ENCODE data around the gene MED9. TPM values are rescaled to one million over a fixed set of nuclear protein-coding genes. Genes with fewer than 3 reads are reported as not detected.

The MED9 gene
- total and polyA plus RNA-seq, 10 of the 15 experiments (the other 5 are each of a cell fraction or from before 2014, with no cell fraction given), result 1.5 to 22.4 (median 14.8) TPM

DNA sequence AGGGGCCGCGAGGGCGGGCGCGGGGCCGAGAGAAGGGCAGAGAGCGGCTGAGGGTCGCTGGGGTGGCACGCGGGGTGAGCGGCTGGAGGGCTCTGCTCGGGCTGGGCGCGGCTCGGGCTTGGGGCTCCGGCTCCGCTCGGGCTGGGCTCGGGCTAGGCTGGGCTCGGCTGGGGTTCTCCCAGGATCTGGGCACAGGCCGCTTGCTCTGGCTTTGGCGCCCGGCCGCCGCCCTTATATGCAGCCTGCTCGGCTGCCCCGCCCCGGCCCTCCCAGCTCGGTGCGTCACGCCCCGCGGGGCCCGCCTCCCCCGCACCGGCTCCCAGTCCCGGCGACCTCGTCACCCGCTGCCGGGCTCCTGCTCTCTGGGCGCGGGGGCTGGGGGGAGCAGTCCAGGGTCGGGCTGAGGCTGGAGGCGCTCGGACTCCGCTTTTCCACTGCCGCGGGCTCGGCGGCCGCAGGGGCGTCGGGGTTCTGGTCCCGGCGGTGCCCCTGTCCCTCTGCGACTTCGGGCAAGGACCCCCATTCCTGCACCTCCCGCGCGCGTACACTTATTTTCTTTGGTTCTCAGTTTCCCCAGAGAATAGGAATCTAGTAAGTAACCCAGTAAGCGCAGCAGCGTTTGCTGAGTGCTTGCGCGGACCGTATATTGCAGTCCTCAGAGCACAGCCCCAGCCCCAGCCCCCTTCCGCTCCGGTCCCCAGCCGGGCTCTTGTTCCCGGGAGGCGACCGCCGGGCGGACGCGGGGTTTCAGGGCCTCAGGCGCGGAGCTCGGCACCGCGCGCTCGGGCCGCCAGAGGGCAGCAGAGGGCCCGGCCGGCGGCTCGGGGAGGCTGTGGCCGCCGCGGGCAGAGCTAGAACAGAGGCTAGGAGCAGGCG is 19.6 kb downstream of the MED9 start, which contains the start of gene RASD1:
TSS of gene RASD1 (minus strand) at position 207 of the 876 bp plus-strand sequence. CDS start 214 bp downstream, outside the sequence.
- H3K36me3 ChIP-seq (ENCODE audit: control insufficient read depth in 2 of 2, insufficient read depth in 2 of 2, low read length in 1 of 2), result peaks cover 0 to 4% of the 10 kb centered on the region in 2 experiments; a peak in 1 of 4 replicates
- in situ Hi-C loops (cut with MboI) (loop anchor here (5.0 kb wide), 2 partner anchors 139 to 146 kb away; no protein-coding TSS in a partner anchor), intact Hi-C loops (cut with micrococcal nuclease; ENCODE audit: unreplicated experiment) (loop anchor here (1.0 to 5.0 kb wide), 3 partner anchors 71 to 145 kb away; no protein-coding TSS in a partner anchor)
- no peaks in the 10 kb centered on the region for H3K9me3 ChIP-seq (replicated peaks; ENCODE audit: control insufficient read depth, insufficient read depth, low read length)
- H2AFZ ChIP-seq (ENCODE audit: control insufficient read depth, low read depth, low read length), result peak within 1 kb of the TSS; percentile 39
- H3K79me2 ChIP-seq (ENCODE audit: control insufficient read depth, insufficient read depth, low read length), result no peaks in the 10 kb centered on the region
- BruUV-seq (replicated peaks), result no TSS peak
- H3K4me1 ChIP-seq (ENCODE audit: control insufficient read depth, insufficient read depth, low read length), result peaks cover 4% of the 10 kb centered on the region; the same call in 1 of the 2 replicates
- ATAC-seq (peak; percentile 95), DNase-seq (ENCODE audit: low read depth, low spot score) (no peak), FAIRE-seq (no peak)
- H4K20me1 ChIP-seq (ENCODE audit: control insufficient read depth, insufficient read depth), result 0 out of 2 replicates have a peak, but pooled peaks cover 3% of the 10 kb centered on the region
- ChIA-PET CTCF (interaction anchor here (0.6 to 3.9 kb wide), 21 partner anchors 11 to 675 kb away, joined by 3 to 64 read pairs (median 4); partner anchors contain the start of gene PEMT), POLR2A (no interaction called here), SMC1A (ENCODE audit: uncharacterized antibody, unreplicated experiment) (interaction anchor here (0.7 to 2.6 kb wide), 4 partner anchors 117 to 297 kb away, joined by 3 to 24 read pairs (median 4); no protein-coding TSS in a partner anchor), RAD21 (ENCODE audit: unreplicated experiment) (interaction anchor here (0.9 to 2.7 kb wide), 4 partner anchors 117 to 539 kb away, joined by 3 to 28 read pairs (median 6); no protein-coding TSS in a partner anchor)
- H3K4me3 ChIP-seq, result peak within 1 kb of the TSS; percentile 59
- peaks cover 2 to 10% of the 10 kb centered on the region in 2 experiments; a peak in 3 of 4 replicates for H3K27me3 ChIP-seq (replicated peaks in 1 of 2; ENCODE audit: control insufficient read depth in 2 of 2, insufficient read depth in 2 of 2, low read length in 1 of 2)
- 1% methylated on average over 73 of the region's 93 CpGs for WGBS (ENCODE audit: insufficient coverage, insufficient replicate concordance, low lambda C conversion rate, missing lambda C conversion rate)
- no peak within 1 kb of the TSS for H3K27ac ChIP-seq (ENCODE audit: control insufficient read depth, insufficient read depth)
- no peak within 1 kb of the TSS for H3K9ac ChIP-seq (ENCODE audit: control insufficient read depth, insufficient read depth, low read length)
- peak within 1 kb of the TSS; percentile 83 for H3K4me2 ChIP-seq (ENCODE audit: control insufficient read depth, insufficient read depth)
- TF ChIP-seq, protein P1, sequence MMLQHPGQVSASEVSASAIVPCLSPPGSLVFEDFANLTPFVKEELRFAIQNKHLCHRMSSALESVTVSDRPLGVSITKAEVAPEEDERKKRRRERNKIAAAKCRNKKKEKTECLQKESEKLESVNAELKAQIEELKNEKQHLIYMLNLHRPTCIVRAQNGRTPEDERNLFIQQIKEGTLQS (IDR thresholded peaks at IDR 0.05; ENCODE audit: borderline replicate concordance, extremely low read depth, low read depth, low read length), result no peak
- TF ChIP-seq HDGF (IDR thresholded peaks at IDR 0.05) (no peak), EED (IDR thresholded peaks at IDR 0.05; ENCODE audit: low read depth) (no peak), SRF (IDR thresholded peaks at IDR 0.05; ENCODE audit: low read depth in 2 of 2, low read length in 2 of 2) (no peak), ZNF207 (IDR thresholded peaks at IDR 0.05; ENCODE audit: borderline replicate concordance) (0 out of 2 replicates have a peak, but pooled peaks have one; percentile 27), KLF5 (IDR thresholded peaks at IDR 0.05; ENCODE audit: partially characterized antibody) (no peak), SIN3A (IDR thresholded peaks at IDR 0.05; ENCODE audit: low read depth, low read length) (no peak), POLR2A (IDR thresholded peaks at IDR 0.05; ENCODE audit: low read depth, low read length) (peak; percentile 57; the same call in 1 of the 2 replicates), RAD51 (IDR thresholded peaks at IDR 0.05) (no peak), BMI1 (IDR thresholded peaks at IDR 0.05; ENCODE audit: borderline replicate concordance) (no peak), BHLHE40 (IDR thresholded peaks at IDR 0.05; ENCODE audit: borderline replicate concordance in 1 of 2, low read depth in 2 of 2, low read length in 1 of 2) (0 out of 4 replicates have a peak, but pooled peaks of 1 of the 2 experiments have one; percentile 18), GATAD2B (conservative IDR thresholded peaks at IDR 0.05; ENCODE audit: low read depth) (no peak), NBN (IDR thresholded peaks at IDR 0.05) (no peak), SIX5 (IDR thresholded peaks at IDR 0.05; ENCODE audit: low read depth, low read length, severe bottlenecking) (no peak)
- TF ChIP-seq, protein P2, sequence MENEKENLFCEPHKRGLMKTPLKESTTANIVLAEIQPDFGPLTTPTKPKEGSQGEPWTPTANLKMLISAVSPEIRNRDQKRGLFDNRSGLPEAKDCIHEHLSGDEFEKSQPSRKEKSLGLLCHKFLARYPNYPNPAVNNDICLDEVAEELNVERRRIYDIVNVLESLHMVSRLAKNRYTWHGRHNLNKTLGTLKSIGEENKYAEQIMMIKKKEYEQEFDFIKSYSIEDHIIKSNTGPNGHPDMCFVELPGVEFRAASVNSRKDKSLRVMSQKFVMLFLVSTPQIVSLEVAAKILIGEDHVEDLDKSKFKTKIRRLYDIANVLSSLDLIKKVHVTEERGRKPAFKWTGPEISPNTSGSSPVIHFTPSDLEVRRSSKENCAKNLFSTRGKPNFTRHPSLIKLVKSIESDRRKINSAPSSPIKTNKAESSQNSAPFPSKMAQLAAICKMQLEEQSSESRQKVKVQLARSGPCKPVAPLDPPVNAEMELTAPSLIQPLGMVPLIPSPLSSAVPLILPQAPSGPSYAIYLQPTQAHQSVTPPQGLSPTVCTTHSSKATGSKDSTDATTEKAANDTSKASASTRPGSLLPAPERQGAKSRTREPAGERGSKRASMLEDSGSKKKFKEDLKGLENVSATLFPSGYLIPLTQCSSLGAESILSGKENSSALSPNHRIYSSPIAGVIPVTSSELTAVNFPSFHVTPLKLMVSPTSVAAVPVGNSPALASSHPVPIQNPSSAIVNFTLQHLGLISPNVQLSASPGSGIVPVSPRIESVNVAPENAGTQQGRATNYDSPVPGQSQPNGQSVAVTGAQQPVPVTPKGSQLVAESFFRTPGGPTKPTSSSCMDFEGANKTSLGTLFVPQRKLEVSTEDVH (IDR thresholded peaks at IDR 0.05; ENCODE audit: low read depth, partially characterized antibody), result no peak
- TF ChIP-seq, protein P3, sequence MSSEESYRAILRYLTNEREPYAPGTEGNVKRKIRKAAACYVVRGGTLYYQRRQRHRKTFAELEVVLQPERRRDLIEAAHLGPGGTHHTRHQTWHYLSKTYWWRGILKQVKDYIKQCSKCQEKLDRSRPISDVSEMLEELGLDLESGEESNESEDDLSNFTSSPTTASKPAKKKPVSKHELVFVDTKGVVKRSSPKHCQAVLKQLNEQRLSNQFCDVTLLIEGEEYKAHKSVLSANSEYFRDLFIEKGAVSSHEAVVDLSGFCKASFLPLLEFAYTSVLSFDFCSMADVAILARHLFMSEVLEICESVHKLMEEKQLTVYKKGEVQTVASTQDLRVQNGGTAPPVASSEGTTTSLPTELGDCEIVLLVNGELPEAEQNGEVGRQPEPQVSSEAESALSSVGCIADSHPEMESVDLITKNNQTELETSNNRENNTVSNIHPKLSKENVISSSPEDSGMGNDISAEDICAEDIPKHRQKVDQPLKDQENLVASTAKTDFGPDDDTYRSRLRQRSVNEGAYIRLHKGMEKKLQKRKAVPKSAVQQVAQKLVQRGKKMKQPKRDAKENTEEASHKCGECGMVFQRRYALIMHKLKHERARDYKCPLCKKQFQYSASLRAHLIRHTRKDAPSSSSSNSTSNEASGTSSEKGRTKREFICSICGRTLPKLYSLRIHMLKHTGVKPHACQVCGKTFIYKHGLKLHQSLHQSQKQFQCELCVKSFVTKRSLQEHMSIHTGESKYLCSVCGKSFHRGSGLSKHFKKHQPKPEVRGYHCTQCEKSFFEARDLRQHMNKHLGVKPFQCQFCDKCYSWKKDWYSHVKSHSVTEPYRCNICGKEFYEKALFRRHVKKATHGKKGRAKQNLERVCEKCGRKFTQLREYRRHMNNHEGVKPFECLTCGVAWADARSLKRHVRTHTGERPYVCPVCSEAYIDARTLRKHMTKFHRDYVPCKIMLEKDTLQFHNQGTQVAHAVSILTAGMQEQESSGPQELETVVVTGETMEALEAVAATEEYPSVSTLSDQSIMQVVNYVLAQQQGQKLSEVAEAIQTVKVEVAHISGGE (CRISPR knock-in tag; IDR thresholded peaks at IDR 0.05), result no peak
